Type B pancreatic cell (in vitro differentiated cells): Measurements from ENCODE around the gene ARHGEF16. TPM values are rescaled to one million over a fixed set of nuclear protein-coding genes. Genes with fewer than 3 reads are reported as not detected.

Source experiments
- DNase-seq: peaks from one replicate; pipeline ENCODE4 v3.0.0; 2021; ENCODE audit warnings: mixed read lengths; ENCODE audit not compliant: unreplicated experiment; ENCODE audit errors: extremely low spot score
- H3K27ac Mint-ChIP-seq: 2 replicates; pipeline ENCODE4 v1.8.0; 2021; ENCODE audit warnings: mild to moderate bottlenecking, mixed read lengths
- H3K27me3 Mint-ChIP-seq: 2 replicates; pipeline ENCODE4 v1.8.0; 2021; ENCODE audit warnings: mixed read lengths
- H3K36me3 Mint-ChIP-seq: 2 replicates; pipeline ENCODE4 v1.8.0; 2021; ENCODE audit warnings: mixed read lengths
- H3K4me1 Mint-ChIP-seq: one replicate; pipeline ENCODE4 v1.8.0; 2021; ENCODE audit warnings: mixed read lengths; ENCODE audit not compliant: unreplicated experiment
- H3K4me3 Mint-ChIP-seq: 2 replicates; pipeline ENCODE4 v1.8.0; 2021; ENCODE audit warnings: mild to moderate bottlenecking, mixed read lengths
- H3K9me3 Mint-ChIP-seq: 2 replicates; pipeline ENCODE4 v1.8.0; 2021; ENCODE audit warnings: mixed read lengths
- CTCF ChIP-seq: fragments of 200-600 bp; sonication (generic); conservative IDR thresholded peaks from 2 replicates; pipeline ENCODE4 v1.5.0; 2021; ENCODE audit warnings: antibody characterized with exemption, mild to moderate bottlenecking
- total RNA-seq: library from RNA; stranded (reverse); gene quantifications from 2 replicates; pipeline ENCODE4 v1.2.1, GENCODE V29; 2021; ENCODE audit warnings: low replicate concordance

ARHGEF16 gene
- total RNA-seq, 1 donor from 2014 or later: 16.1 TPM

GRCh38 chr1:3482378-3482849 lies 27.9 kb downstream of the ARHGEF16 start:
- H3K4me3 Mint-ChIP-seq: no peak overlapping the region
- no peaks in the 10 kb centered on the region for H3K36me3 Mint-ChIP-seq
- H3K27me3 Mint-ChIP-seq: no peaks in the 10 kb centered on the region
- no peaks in the 10 kb centered on the region for H3K9me3 Mint-ChIP-seq
- no peak for DNase-seq
- TF ChIP-seq CTCF: peak; percentile 35
- no peak overlapping the region for H3K27ac Mint-ChIP-seq
- no peaks in the 10 kb centered on the region for H3K4me1 Mint-ChIP-seq

- no peak overlapping the region for H3K27ac Mint-ChIP-seq
Observed at GRCh38 chr1:3483380-3483779, 28.9 kb downstream of the ARHGEF16 start.

GRCh38 chr1:3483801-3484444 lies 29.5 kb downstream of the ARHGEF16 start:
- TF ChIP-seq CTCF: peak; percentile 82
- no peak for DNase-seq
- H3K4me3 Mint-ChIP-seq: no peak overlapping the region
- peak overlapping the region; percentile 48 for H3K27ac Mint-ChIP-seq
- H3K9me3 Mint-ChIP-seq: peaks cover 9% of the 10 kb centered on the region
- H3K27me3 Mint-ChIP-seq: no peaks in the 10 kb centered on the region
- peaks cover 11% of the 10 kb centered on the region for H3K36me3 Mint-ChIP-seq
- H3K4me1 Mint-ChIP-seq: no peaks in the 10 kb centered on the region

More at GRCh38 chr1:3483380-3483779, 28.9 kb downstream of the ARHGEF16 start:
- no peak for TF ChIP-seq CTCF
- no peak for DNase-seq
- H3K4me3 Mint-ChIP-seq: no peak overlapping the region
- H3K4me1 Mint-ChIP-seq: no peaks in the 10 kb centered on the region
- H3K36me3 Mint-ChIP-seq: peaks cover 6% of the 10 kb centered on the region
- no peaks in the 10 kb centered on the region for H3K27me3 Mint-ChIP-seq
- H3K9me3 Mint-ChIP-seq: peaks cover 5% of the 10 kb centered on the region

GRCh38 chr1:3485016-3485415 lies 30.6 kb downstream of the ARHGEF16 start:
- Mint-ChIP-seq H3K9me3 (peaks cover 9% of the 10 kb centered on the region), H3K4me1 (no peaks in the 10 kb centered on the region), H3K36me3 (peaks cover 14% of the 10 kb centered on the region), H3K4me3 (no peak overlapping the region), H3K27me3 (no peaks in the 10 kb centered on the region), H3K27ac (no peak overlapping the region)
- DNase-seq: no peak
- TF ChIP-seq CTCF: no peak

- no peak for DNase-seq
- Mint-ChIP-seq H3K4me3 (no peak overlapping the region), H3K27ac (no peak overlapping the region), H3K36me3 (peaks cover 14% of the 10 kb centered on the region), H3K4me1 (peaks cover 4% of the 10 kb centered on the region), H3K27me3 (no peaks in the 10 kb centered on the region), H3K9me3 (peaks cover 9% of the 10 kb centered on the region)
- no peak for TF ChIP-seq CTCF
Observed at GRCh38 chr1:3488432-3488831, 34.0 kb downstream of the ARHGEF16 start.
